Subcutaneous abdominal adipose tissue (tissue), 5 donors: Measurements from ENCODE around the gene TMEM245.

ENCODE experiments used
- H3K27ac ChIP-seq: one replicate; pipeline ENCODE4 v1.7.0; 2013; ENCODE audit warnings: low read depth, mild to moderate bottlenecking, inconsistent platforms, low read length, moderate library complexity
- H3K27me3 ChIP-seq, 5 donors: one replicate each; pipeline ENCODE4 v1.7.0; 2013; ENCODE audit warnings: low read length in 5 of 5, inconsistent platforms in 1 of 5; ENCODE audit not compliant: control insufficient read depth in 5 of 5, insufficient read depth in 4 of 5
- H3K36me3 ChIP-seq, 5 donors: one replicate each; pipeline ENCODE4 v1.7.0; 2013; ENCODE audit warnings: low read length in 5 of 5; ENCODE audit not compliant: control insufficient read depth in 5 of 5, insufficient read depth in 5 of 5
- H3K4me1 ChIP-seq, 5 donors: one replicate each; pipeline ENCODE4 v1.7.0; 2013; ENCODE audit warnings: low read length in 5 of 5, mild to moderate bottlenecking in 3 of 5, moderate library complexity in 1 of 5; ENCODE audit not compliant: control insufficient read depth in 5 of 5, insufficient read depth in 5 of 5
- H3K4me3 ChIP-seq, 5 donors: one replicate each; pipeline ENCODE4 v1.7.0; 2013; ENCODE audit warnings: low read length in 5 of 5, low read depth in 1 of 5
- H3K9ac ChIP-seq, 5 donors: one replicate each; pipeline ENCODE4 v1.7.0; 2013; ENCODE audit warnings: low read length in 5 of 5, mild to moderate bottlenecking in 4 of 5, moderate library complexity in 3 of 5
- H3K9me3 ChIP-seq, 5 donors: one replicate each; pipeline ENCODE4 v1.7.0; 2013; ENCODE audit warnings: low read length in 5 of 5; ENCODE audit not compliant: control insufficient read depth in 5 of 5
- donor health status: healthy.
- donor health status: healthy.
- donor health status: healthy.
- donor health status: healthy.
- donor health status: healthy.

TMEM245 gene

DNA sequence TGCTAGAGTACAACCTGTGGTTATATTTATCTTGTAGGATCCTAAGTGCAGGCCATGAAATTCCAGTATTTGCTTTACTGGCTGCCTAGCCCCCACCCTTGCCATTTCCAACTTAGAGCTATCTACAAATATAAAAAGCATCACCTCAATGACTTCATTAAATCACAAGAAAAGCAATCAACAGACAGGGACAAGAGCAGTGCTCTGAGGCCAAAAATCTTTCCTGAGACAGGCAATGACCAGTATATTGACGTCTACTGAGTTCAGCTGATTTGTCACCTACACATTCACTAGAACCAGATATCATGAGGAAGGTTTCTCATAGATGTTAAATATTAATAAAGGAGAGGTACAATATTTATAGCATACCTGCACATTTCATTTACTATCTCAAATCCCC, 68.0 kb downstream of the TMEM245 start:
- Histone ChIP-seq H3K9me3 (no peaks in the 10 kb centered on the region), H3K4me1 (peaks cover 0 to 3% (median 0%) of the 10 kb centered on the region in 5 donors), H3K36me3 (peaks cover 49 to 78% (median 55%) of the 10 kb centered on the region in 5 donors), H3K4me3 (no peak overlapping the region), H3K27ac (no peak overlapping the region), H3K27me3 (no peaks in the 10 kb centered on the region), H3K9ac (no peak overlapping the region)

DNA sequence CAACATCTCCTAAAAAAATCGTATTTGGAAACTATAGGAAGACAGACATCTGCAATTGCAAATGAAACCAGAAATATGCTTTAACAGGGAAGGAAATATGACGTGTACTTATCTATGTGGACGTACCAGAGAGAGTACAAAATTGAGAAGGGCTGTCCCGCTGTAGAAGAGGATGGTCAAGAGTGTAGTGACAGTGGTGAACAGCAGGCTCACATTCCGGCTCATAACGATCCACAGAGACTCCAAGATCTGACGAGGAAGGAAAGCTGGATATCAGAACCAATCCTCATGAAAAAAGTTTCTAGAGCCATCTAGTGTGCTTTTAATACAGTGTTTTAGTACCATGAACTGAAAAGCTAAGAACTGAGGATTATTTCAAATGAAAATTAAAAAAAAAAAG, 69.3 kb downstream of the TMEM245 start:
- Histone ChIP-seq H3K4me3 (no peak overlapping the region), H3K36me3 (peaks cover 57 to 83% (median 61%) of the 10 kb centered on the region in 5 donors), H3K4me1 (peaks cover 0 to 3% (median 0%) of the 10 kb centered on the region in 5 donors), H3K9ac (no peak overlapping the region), H3K27me3 (no peaks in the 10 kb centered on the region), H3K9me3 (no peaks in the 10 kb centered on the region), H3K27ac (no peak overlapping the region)

DNA sequence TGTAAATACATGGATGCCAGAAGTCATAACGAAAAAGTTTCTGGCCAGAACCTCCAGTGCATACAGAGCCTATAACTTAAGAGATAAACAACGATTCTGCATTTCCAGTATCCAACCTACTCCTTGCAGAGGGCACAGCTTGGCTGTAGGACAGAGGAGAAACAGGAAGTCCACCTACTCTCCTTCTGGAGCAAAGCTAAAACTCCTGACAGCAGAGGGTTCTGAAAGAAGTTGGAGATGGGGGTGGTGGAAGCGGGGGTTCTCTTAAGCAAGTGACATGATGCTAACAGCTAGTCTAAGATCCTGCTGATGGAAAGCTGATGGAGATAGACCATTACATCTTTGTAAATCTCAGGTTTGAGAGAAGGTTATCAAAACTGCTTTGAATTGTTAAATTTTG, 70.9 kb downstream of the TMEM245 start:
- Histone ChIP-seq H3K9ac (no peak overlapping the region), H3K4me3 (no peak overlapping the region), H3K9me3 (no peaks in the 10 kb centered on the region), H3K27me3 (no peaks in the 10 kb centered on the region), H3K27ac (no peak overlapping the region), H3K36me3 (peaks cover 62 to 84% (median 68%) of the 10 kb centered on the region in 5 donors), H3K4me1 (peaks cover 0 to 3% (median 0%) of the 10 kb centered on the region in 5 donors)

DNA sequence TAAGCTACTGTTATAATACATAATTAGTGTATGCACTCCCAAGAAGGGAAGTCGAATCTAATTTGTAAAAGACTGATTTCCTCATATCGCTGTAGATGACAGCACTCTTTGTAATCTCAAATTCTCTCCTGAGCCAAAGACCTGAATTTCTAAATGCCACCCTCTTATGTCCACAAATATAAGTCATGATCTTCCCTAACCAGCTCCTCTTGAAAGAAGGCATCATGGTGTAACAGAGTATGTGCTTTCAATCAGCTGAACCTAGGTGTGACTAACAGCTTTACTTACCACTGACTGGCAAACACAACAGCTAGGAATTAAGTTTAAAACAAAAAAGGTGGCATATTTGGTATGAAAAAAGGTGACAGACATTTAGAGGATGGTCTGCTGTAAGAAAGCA, 72.5 kb downstream of the TMEM245 start:
- no peak overlapping the region for H3K27ac ChIP-seq
- no peaks in the 10 kb centered on the region for H3K27me3 ChIP-seq
- H3K4me1 ChIP-seq: peaks cover 0 to under 1% (median 0%) of the 10 kb centered on the region in 5 donors
- no peak overlapping the region for H3K4me3 ChIP-seq
- peaks cover 66 to 85% (median 69%) of the 10 kb centered on the region in 5 donors for H3K36me3 ChIP-seq
- H3K9me3 ChIP-seq: no peaks in the 10 kb centered on the region
- no peak overlapping the region for H3K9ac ChIP-seq

DNA sequence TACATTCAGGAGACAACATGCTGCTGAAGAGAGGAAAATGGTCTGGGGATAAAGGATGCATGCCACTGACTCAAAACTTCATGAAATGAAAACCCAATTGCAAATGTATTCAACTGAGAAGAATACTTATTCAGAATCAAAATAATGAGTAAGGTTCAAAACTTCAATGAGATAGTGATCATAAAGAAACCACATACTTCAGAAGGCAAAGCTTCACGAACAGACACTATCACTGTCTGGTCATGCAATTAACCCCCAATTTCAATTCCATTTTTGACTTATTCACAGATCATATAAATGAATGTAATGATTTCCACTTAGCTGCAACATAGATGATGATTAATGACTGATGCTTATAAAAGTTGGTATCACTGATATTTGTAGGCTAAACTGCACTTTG, 73.4 kb downstream of the TMEM245 start:
- Histone ChIP-seq H3K27me3 (no peaks in the 10 kb centered on the region), H3K9me3 (no peaks in the 10 kb centered on the region), H3K36me3 (peaks cover 62 to 79% (median 69%) of the 10 kb centered on the region in 5 donors), H3K4me1 (no peaks in the 10 kb centered on the region), H3K9ac (no peak overlapping the region), H3K27ac (no peak overlapping the region), H3K4me3 (no peak overlapping the region)

DNA sequence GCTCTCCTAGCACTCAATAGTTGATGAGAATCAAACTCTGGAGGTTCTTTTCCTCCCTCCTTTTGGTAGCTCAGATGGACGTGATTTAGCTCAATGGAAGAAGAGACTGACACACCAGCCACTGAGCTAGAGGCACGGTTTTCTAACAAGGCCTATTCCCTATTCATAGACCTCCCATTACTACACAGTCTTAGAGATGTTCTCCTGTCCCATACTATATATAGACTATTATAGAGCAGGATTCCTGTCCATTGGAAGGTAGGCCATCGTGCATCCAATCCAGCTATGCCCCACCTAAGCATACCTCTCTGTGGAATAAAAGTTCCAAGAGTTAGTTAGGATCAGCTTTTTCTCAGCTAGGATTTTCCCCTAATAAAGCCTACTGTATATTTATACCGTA, 76.2 kb downstream of the TMEM245 start:
- Histone ChIP-seq H3K4me1 (no peaks in the 10 kb centered on the region), H3K27me3 (no peaks in the 10 kb centered on the region), H3K36me3 (peaks cover 43 to 64% (median 54%) of the 10 kb centered on the region in 5 donors), H3K27ac (no peak overlapping the region), H3K4me3 (no peak overlapping the region), H3K9me3 (no peaks in the 10 kb centered on the region), H3K9ac (no peak overlapping the region)

DNA sequence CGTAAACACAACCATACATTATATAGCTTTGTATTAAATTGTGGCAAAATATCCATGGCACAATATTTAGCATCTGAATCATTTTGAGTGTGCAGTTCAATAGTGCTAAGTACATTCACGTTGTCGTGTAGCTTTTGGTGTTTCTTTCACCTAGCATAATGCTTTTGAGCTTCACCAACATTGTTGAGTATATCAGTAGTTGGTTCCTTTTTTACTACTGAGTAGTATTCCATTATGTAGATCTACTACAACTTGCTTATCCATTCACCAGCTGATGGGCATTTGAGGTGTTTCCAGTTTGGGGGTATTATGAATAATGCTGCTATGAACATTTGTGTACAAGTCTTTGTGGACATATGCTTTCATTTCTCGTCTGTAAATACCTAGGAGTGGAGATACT, 79.2 kb downstream of the TMEM245 start:
- H3K36me3 ChIP-seq: peaks cover 35 to 44% (median 36%) of the 10 kb centered on the region in 5 donors
- peaks cover 0 to 14% (median 5%) of the 10 kb centered on the region in 5 donors for H3K4me1 ChIP-seq
- no peak overlapping the region for H3K4me3 ChIP-seq
- H3K27ac ChIP-seq: no peak overlapping the region
- no peak overlapping the region for H3K9ac ChIP-seq
- no peaks in the 10 kb centered on the region for H3K27me3 ChIP-seq
- no peaks in the 10 kb centered on the region for H3K9me3 ChIP-seq

DNA sequence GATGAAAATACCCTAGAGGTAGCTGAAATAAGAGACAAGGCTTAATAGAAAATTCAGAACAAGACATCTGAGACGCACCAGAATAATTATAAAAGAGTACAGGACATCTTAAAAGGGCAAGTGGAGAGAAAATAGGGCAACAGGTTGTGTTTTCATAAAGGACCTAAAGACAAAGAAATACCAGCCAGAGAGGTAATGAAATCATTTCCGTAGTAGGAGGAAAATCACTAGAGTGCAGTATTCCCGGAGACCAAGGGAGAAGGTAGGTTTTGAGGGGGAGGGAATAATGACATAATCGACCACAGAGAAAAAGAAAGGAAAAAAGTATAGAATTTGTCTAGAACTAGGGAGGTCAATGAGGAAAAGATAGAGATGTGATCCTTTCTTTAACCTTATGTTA, 80.2 kb downstream of the TMEM245 start:
- no peak overlapping the region for H3K9ac ChIP-seq
- peaks cover 28 to 35% (median 31%) of the 10 kb centered on the region in 5 donors for H3K36me3 ChIP-seq
- H3K9me3 ChIP-seq: no peaks in the 10 kb centered on the region
- H3K27ac ChIP-seq: no peak overlapping the region
- H3K4me3 ChIP-seq: no peak overlapping the region
- peaks cover 0 to 18% (median 5%) of the 10 kb centered on the region in 5 donors for H3K4me1 ChIP-seq
- no peaks in the 10 kb centered on the region for H3K27me3 ChIP-seq

DNA sequence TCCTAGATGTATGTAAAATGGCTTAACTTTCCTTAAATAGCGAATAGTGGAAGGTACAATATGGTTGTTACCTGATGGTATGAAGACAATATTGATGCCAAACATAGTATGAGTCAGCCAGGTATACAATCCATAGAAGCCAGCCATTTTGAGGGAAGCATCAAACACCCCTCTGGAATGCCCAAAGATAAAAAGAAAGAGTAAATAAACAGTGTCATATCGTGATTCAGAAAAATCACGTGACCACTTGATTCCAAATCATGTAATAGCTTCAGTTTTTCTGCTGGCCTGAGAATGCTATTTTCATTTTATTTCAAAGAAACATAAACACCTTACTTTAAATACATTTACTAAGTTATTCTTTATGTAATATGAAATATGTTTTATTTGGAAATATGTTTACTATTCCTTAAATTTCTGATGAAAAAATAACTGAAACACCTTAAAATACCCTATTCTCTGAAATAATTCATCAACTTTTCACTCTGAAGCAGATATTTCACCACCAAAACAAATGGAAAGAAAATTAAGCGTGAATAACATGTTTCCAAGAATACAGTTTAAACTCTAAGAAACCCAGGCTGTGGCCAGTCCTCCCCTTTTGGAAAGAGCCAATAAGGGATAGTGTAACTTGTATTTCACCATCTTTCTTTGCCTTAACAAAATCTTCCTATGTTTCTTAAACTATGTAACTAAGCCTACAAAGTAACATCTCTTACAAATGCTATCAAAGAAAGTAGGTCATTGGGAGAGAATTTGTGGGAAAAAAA, 81.6 kb downstream of the TMEM245 start:
- no peaks in the 10 kb centered on the region for H3K9me3 ChIP-seq
- peak overlapping the region; percentile 4 for H3K27ac ChIP-seq
- H3K4me1 ChIP-seq: peaks cover 0 to 18% (median 5%) of the 10 kb centered on the region in 5 donors
- H3K36me3 ChIP-seq: peaks cover 23 to 37% (median 30%) of the 10 kb centered on the region in 5 donors
- H3K27me3 ChIP-seq: no peaks in the 10 kb centered on the region
- no peak overlapping the region for H3K9ac ChIP-seq
- H3K4me3 ChIP-seq: no peak overlapping the region

DNA sequence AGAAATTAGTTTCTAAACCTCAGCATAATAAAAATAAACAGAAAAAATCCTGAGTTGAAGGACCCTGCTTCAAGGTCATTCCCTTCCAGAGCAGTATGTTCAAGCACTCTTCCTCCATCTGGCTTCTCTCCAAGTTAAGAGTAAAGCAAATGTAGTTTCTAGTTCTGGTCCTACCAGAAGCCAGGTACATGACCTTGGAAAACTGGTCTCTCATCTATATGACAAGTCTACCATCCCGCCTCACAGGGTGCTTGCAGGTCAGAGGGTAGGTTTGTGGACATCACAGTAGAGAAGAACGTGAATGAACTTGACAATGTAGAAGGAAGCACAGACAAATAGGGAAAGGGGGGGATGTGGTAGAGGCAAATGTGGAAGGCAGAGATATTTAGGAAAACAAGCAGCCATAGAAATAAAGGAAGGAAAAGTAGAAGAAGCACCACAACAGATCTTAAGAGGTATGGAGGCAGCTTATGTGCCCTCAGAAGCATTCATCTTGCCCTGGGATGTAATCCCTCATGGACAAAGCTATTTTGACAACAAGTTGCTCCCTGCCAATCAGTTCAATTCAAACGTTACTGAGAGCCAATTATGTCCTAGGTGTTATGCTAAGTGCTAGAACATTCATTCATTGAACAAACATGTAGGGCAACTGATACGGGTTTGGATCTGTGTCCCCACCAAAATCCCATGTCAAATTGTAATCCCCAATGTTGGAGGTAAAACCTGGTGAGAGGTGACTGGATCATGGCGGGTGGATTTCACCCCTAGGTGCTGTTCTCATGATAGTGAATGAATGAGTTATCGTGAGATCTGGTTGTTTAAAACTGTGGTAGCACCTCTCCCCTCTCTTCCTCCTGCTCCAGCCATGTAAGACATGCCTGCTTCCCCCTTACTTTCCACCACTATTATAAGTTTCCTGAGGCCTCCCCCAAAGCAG, 82.7 kb downstream of the TMEM245 start:
- H3K27me3 ChIP-seq: no peaks in the 10 kb centered on the region
- no peak overlapping the region for H3K9ac ChIP-seq
- peaks cover 23 to 39% (median 29%) of the 10 kb centered on the region in 5 donors for H3K36me3 ChIP-seq
- H3K27ac ChIP-seq: peak overlapping the region; percentile 49
- H3K4me1 ChIP-seq: peaks cover 0 to 18% (median 5%) of the 10 kb centered on the region in 5 donors
- no peaks in the 10 kb centered on the region for H3K9me3 ChIP-seq
- H3K4me3 ChIP-seq: no peak overlapping the region
